K562 (cell line): ENCODE results near the gene HSF5. TPM values are rescaled to one million over a fixed set of nuclear protein-coding genes. Genes with fewer than 3 reads are reported as not detected.

ENCODE experiments used
- COPS2 ChIP-seq: fragments of 450-650 bp; conservative IDR thresholded peaks from 2 replicates; pipeline ENCODE4 v1.6.1; 2016; ENCODE audit warnings: mild to moderate bottlenecking, moderate library complexity
- ETS2 ChIP-seq: IDR thresholded peaks from 2 replicates; pipeline ENCODE4 v1.6.1; 2016; ENCODE audit warnings: borderline replicate concordance, missing genetic modification characterization, mild to moderate bottlenecking, moderate library complexity, missing compliant biosample characterization; ENCODE audit not compliant: poor library complexity, severe bottlenecking
- KDM2B ChIP-seq: fragments of 250-450 bp; sonication (Bioruptor Pico); IDR thresholded peaks from 2 replicates; pipeline ENCODE4 v1.8.0; 2021; ENCODE audit warnings: mild to moderate bottlenecking, moderate library complexity
- L3MBTL2 ChIP-seq: fragments of 450-650 bp; IDR thresholded peaks from 2 replicates; pipeline ENCODE4 v1.6.1; 2016; ENCODE audit warnings: mild to moderate bottlenecking, moderate library complexity
- MAZ ChIP-seq, 2 experiments: fragments of 450-650 bp in 1 of 2; sonication (generic) in 1 of 2; formaldehyde crosslinking; IDR thresholded peaks in 1 of 2; conservative IDR thresholded peaks in 1 of 2; 2 replicates each; pipeline versions ENCODE4 v1.4.0 to v1.5.0; 2020; ENCODE audit warnings: mild to moderate bottlenecking in 1 of 2, missing genetic modification reagents in 1 of 2
- MYNN ChIP-seq, 2 experiments: sonication (generic); formaldehyde crosslinking in 1 of 2; IDR thresholded peaks; 2 replicates each; pipeline versions ENCODE4 v1.5.0 to v1.6.1; 2016 to 2020; ENCODE audit warnings: antibody characterized with exemption in 1 of 2, missing genetic modification reagents in 1 of 2
- NCOA2 ChIP-seq, 2 experiments: fragments of 450-650 bp; IDR thresholded peaks; 2 replicates each; pipeline ENCODE4 v1.6.1; 2018; ENCODE audit warnings: mild to moderate bottlenecking in 2 of 2, moderate library complexity in 1 of 2; ENCODE audit not compliant: partially characterized antibody in 2 of 2
- PHF8 ChIP-seq: fragments of 200-600 bp; sonication (generic); IDR thresholded peaks from 2 replicates; pipeline ENCODE4 v1.6.1; 2012; ENCODE audit warnings: mixed run types, mild to moderate bottlenecking, inconsistent platforms, low read length, moderate library complexity, borderline replicate concordance
- POLR2G ChIP-seq: fragments of 200-400 bp; formaldehyde crosslinking; IDR thresholded peaks from 2 replicates; pipeline ENCODE4 v1.6.1; 2017; ENCODE audit warnings: low read depth, mild to moderate bottlenecking, antibody characterized with exemption, low read length, moderate library complexity
- PTTG1 ChIP-seq: fragments of 450-650 bp; IDR thresholded peaks from 2 replicates; pipeline ENCODE4 v1.6.1; 2016; ENCODE audit warnings: low read depth, mild to moderate bottlenecking, missing genetic modification characterization, missing compliant biosample characterization
- TFAP4 ChIP-seq: sonication (generic); formaldehyde crosslinking; IDR thresholded peaks from 2 replicates; pipeline ENCODE4 v1.8.0; 2022; ENCODE audit warnings: missing genetic modification reagents, mild to moderate bottlenecking, moderate library complexity, borderline replicate concordance
- ZBTB7A ChIP-seq: IDR thresholded peaks from 2 replicates; pipeline ENCODE4 v1.6.1; 2011; ENCODE audit warnings: low read depth, mild to moderate bottlenecking, low read length, moderate library complexity, borderline replicate concordance; ENCODE audit not compliant: control insufficient read depth
- ZNF766 ChIP-seq: fragments of 200-800 bp; sonication (Bioruptor generic); conservative IDR thresholded peaks from 2 replicates; pipeline ENCODE4 v1.6.1; 2016; ENCODE audit warnings: missing genetic modification characterization, missing compliant biosample characterization
- polyA plus RNA-seq, 8 experiments: library from polyadenylated mRNA; depleted of rRNA in 4 of 8; stranded (reverse) in 5 of 8; unstranded in 3 of 8; fragments of >200 nt; fragmentation: Nextera tagmentation in 2 of 8; fragmentation: Illumina TruSeq in 1 of 8; extraction: Ambion mirVana in 2 of 8; extraction: Trizol in 1 of 8; gene quantifications; 2 replicates each; pipeline versions ENCODE4 v1.2.1 to v1.2.3, GENCODE V29; 2011 to 2014; ENCODE audit warnings: inconsistent platforms in 1 of 8, missing spikeins in 1 of 8
- total RNA-seq, 7 experiments: library from RNA; depleted of rRNA in 6 of 7; stranded (reverse); fragments of >200 nt in 6 of 7; fragmentation: Illumina TruSeq in 2 of 7; extraction: Trizol in 2 of 7; gene quantifications; 2 replicates each; pipeline versions ENCODE4 v1.2.1 to v1.2.3, GENCODE V29; 2011 to 2021; ENCODE audit warnings: low replicate concordance in 1 of 7
- TF ChIP-seq, protein P1 (sequence below), 3 experiments: fragments of 200-800 bp in 1 of 3; fragments of 250-450 bp in 1 of 3; fragments of 450-650 bp in 1 of 3; sonication (Bioruptor Pico) in 1 of 3; sonication (Bioruptor generic) in 1 of 3; formaldehyde crosslinking in 1 of 3; IDR thresholded peaks; 2 replicates each; pipeline versions ENCODE4 v1.6.1 to v1.8.0; 2016 to 2022; ENCODE audit warnings: mild to moderate bottlenecking in 2 of 3, missing genetic modification characterization in 2 of 3, missing compliant biosample characterization in 1 of 3, moderate library complexity in 1 of 3
- TF ChIP-seq, protein P2 (sequence below): fragments of 450-650 bp; IDR thresholded peaks from 2 replicates; pipeline ENCODE4 v1.6.1; 2018; ENCODE audit not compliant: partially characterized antibody

The HSF5 gene
- total and polyA plus RNA-seq, 9 of the 15 experiments (the other 6 are each of a cell fraction or from before 2014, with no cell fraction given) = 0.04 TPM; not detected in 8

GRCh38 chr17:58513965-58514769, 26.0 kb upstream of the HSF5 start, which contains the start of gene MTMR4 (continued):
- TF ChIP-seq, protein P1, sequence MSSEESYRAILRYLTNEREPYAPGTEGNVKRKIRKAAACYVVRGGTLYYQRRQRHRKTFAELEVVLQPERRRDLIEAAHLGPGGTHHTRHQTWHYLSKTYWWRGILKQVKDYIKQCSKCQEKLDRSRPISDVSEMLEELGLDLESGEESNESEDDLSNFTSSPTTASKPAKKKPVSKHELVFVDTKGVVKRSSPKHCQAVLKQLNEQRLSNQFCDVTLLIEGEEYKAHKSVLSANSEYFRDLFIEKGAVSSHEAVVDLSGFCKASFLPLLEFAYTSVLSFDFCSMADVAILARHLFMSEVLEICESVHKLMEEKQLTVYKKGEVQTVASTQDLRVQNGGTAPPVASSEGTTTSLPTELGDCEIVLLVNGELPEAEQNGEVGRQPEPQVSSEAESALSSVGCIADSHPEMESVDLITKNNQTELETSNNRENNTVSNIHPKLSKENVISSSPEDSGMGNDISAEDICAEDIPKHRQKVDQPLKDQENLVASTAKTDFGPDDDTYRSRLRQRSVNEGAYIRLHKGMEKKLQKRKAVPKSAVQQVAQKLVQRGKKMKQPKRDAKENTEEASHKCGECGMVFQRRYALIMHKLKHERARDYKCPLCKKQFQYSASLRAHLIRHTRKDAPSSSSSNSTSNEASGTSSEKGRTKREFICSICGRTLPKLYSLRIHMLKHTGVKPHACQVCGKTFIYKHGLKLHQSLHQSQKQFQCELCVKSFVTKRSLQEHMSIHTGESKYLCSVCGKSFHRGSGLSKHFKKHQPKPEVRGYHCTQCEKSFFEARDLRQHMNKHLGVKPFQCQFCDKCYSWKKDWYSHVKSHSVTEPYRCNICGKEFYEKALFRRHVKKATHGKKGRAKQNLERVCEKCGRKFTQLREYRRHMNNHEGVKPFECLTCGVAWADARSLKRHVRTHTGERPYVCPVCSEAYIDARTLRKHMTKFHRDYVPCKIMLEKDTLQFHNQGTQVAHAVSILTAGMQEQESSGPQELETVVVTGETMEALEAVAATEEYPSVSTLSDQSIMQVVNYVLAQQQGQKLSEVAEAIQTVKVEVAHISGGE (CRISPR knock-in tag; IDR thresholded peaks at IDR 0.05) = 0 out of 6 replicates have a peak, but pooled peaks of 1 of the 3 experiments have one; percentile 26
- TF ChIP-seq, protein P2, sequence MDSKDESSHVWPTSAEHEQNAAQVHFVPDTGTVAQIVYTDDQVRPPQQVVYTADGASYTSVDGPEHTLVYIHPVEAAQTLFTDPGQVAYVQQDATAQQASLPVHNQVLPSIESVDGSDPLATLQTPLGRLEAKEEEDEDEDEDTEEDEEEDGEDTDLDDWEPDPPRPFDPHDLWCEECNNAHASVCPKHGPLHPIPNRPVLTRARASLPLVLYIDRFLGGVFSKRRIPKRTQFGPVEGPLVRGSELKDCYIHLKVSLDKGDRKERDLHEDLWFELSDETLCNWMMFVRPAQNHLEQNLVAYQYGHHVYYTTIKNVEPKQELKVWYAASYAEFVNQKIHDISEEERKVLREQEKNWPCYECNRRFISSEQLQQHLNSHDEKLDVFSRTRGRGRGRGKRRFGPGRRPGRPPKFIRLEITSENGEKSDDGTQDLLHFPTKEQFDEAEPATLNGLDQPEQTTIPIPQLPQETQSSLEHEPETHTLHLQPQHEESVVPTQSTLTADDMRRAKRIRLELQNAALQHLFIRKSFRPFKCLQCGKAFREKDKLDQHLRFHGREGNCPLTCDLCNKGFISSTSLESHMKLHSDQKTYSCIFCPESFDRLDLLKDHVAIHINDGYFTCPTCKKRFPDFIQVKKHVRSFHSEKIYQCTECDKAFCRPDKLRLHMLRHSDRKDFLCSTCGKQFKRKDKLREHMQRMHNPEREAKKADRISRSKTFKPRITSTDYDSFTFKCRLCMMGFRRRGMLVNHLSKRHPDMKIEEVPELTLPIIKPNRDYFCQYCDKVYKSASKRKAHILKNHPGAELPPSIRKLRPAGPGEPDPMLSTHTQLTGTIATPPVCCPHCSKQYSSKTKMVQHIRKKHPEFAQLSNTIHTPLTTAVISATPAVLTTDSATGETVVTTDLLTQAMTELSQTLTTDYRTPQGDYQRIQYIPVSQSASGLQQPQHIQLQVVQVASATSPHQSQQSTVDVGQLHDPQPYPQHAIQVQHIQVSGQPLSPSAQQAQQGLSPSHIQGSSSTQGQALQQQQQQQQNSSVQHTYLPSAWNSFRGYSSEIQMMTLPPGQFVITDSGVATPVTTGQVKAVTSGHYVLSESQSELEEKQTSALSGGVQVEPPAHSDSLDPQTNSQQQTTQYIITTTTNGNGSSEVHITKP = peak; percentile 87
- TF ChIP-seq POLR2G = peak; percentile 91
- TF ChIP-seq NCOA2 (IDR thresholded peaks at IDR 0.05; ENCODE audit: partially characterized antibody in 2 of 2) = no peak
- TF ChIP-seq KDM2B (CRISPR knock-in tag) = no peak
- TF ChIP-seq PHF8 = peak; percentile 72; the same call in 1 of the 2 replicates
- TF ChIP-seq MYNN (IDR thresholded peaks at IDR 0.05) = no peak
- no peak for TF ChIP-seq MYNN (CRISPR knock-in tag; IDR thresholded peaks at IDR 0.05)
- TF ChIP-seq PTTG1 (tag) = no peak
- no peak for TF ChIP-seq COPS2
- TF ChIP-seq MAZ (CRISPR knock-in tag; conservative IDR thresholded peaks at IDR 0.05 in 1 of 2, IDR thresholded peaks at IDR 0.05 in 1 of 2) = peak; percentile 82 to 92
- peak; percentile 35; the same call in 1 of the 2 replicates for TF ChIP-seq L3MBTL2
- peak; percentile 44; the same call in 1 of the 2 replicates for TF ChIP-seq ZBTB7A
- TF ChIP-seq ETS2 (tag) = no peak
- TF ChIP-seq ZNF766 = no peak
- peak; percentile 33; the same call in 1 of the 2 replicates for TF ChIP-seq TFAP4 (CRISPR knock-in tag)
